ENCODE measurements around the gene PODXL2.

PODXL2 gene

DNA sequence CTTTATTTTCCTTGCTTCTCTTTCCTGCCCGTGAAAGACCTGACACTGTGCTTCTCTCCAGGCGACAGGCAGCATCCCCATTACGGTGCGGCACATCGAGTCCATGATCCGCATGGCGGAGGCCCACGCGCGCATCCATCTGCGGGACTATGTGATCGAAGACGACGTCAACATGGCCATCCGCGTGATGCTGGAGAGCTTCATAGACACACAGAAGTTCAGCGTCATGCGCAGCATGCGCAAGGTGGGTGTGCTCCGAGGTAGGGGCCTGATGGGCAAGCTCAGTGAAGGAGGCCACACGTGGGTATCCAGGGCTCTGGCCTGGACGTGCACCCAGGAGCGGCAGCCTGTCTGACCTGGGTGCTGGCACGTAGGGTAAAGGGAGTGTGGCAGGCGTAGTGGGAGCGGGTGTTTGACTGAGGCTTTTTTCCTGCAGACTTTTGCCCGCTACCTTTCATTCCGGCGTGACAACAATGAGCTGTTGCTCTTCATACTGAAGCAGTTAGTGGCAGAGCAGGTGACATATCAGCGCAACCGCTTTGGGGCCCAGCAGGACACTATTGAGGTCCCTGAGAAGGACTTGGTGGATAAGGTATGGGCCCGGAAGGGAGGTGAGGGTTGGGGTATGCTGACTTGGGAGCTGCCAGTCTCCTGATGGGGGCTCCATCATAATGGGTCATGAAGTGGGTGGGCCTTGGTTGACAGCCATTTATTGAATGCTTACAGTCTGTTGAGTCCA lies 8.2 kb upstream of the PODXL2 start:
- DNase-seq (ENCODE audit: low read depth) = no peak
- in situ Hi-C loops (cut with HindIII; ENCODE audit: low sequenced_read_pairs) = no loop called here
- no peak overlapping the region for H3K4me3 ChIP-seq (ENCODE audit: low read depth, low read length)
- no peak for TF ChIP-seq CTCF (IDR thresholded peaks at IDR 0.05; ENCODE audit: low read depth, low read length, missing control alignments)

DNA sequence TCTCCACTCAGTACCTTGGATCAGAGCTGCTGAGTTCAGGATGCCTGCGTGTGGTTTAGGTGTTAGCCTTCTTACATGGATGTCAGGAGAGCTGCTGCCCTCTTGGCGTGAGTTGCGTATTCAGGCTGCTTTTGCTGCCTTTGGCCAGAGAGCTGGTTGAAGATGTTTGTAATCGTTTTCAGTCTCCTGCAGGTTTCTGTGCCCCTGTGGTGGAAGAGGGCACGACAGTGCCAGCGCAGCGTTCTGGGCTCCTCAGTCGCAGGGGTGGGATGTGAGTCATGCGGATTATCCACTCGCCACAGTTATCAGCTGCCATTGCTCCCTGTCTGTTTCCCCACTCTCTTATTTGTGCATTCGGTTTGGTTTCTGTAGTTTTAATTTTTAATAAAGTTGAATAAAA lies 7.0 kb upstream of the PODXL2 start:
- in situ Hi-C loops (cut with HindIII; ENCODE audit: low sequenced_read_pairs) = no loop called here
- TF ChIP-seq CTCF (IDR thresholded peaks at IDR 0.05; ENCODE audit: low read depth, low read length, missing control alignments) = no peak
- no peak for DNase-seq (ENCODE audit: low read depth)
- no peak overlapping the region for H3K4me3 ChIP-seq (ENCODE audit: low read depth, low read length)

DNA sequence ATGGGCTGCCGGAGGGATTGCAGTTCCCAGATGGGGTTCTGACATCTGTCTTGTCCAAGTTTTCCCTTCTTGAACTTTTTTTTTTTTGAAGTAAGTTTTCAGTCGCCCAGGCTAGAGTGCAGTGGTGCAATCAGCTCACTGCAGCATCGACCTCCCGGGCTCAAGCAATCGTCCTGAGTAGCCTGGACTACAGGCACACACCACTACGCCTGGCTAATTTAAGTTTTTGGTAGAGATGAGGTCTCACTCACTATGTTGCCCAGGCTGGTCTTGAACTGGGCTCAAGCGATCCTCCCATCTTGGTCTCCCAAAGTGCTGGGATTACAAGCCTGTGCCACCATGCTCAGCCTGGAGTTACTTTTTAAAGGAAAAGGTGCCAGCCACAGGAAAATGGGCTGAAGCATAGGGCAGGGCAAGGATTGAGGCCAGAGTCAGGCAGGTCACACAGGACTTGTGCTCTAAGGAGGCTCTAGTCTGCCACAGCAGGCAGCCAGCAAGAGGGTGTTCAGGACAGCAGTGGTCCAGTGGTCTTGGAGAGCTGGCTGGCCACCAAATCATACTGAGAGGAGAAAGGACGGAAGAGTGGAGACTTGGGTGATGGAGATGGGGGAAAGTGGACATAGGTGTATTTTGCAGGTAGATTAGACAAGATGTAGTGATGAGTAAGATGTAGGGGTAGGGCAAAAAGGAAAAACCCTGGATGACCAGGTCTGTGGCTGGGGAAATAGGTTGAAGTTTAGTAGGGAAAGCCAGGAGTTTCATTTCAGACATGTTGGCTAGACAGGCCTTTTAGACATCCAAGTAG lies 6.0 kb upstream of the PODXL2 start:
- in situ Hi-C loops (cut with HindIII; ENCODE audit: low sequenced_read_pairs) = no loop called here
- H3K4me3 ChIP-seq (ENCODE audit: low read depth, low read length) = no peak overlapping the region
- TF ChIP-seq CTCF (IDR thresholded peaks at IDR 0.05; ENCODE audit: low read depth, low read length, missing control alignments) = no peak
- no peak for DNase-seq (ENCODE audit: low read depth)

DNA sequence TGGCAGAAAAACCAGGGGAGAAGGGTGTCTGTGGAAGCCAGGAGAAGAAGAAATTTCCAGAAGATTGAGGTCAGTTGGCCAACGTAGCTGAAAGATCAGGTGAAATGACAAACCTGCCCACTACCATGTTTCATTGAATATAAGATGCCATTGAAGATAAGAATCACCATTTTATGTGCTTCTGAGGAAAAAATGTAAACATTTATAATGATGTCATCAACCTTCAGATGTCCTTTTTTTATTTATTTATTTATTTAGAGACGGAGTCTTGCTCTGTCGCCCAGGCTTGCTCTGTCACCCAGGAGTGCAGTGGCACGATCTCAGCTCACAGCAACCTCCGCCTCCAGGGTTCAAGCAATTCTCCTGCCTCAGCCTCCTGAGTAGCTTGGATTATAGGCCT lies 4.9 kb upstream of the PODXL2 start:
- no peak overlapping the region for H3K4me3 ChIP-seq (ENCODE audit: low read depth, low read length)
- in situ Hi-C loops (cut with HindIII; ENCODE audit: low sequenced_read_pairs) = no loop called here
- no peak for DNase-seq (ENCODE audit: low read depth)
- TF ChIP-seq CTCF (IDR thresholded peaks at IDR 0.05; ENCODE audit: low read depth, low read length, missing control alignments) = no peak

DNA sequence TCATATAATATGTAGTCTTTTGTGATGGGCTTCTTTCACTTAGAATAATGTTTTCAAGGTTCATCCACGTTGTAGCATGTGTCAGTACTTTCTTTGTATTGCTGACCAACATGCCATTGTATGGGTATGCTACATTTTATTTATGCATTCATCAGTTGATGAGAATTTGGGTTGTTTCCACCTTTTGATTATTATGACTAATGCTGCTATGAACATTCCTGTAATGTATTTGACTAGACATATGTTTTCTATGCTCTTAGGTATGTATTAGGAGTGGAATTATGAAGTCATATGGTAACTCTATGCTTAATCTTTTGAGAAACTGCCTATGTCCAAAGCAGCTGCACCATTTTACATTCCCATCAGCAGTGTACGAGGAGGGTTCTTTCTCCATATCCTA lies 3.2 kb upstream of the PODXL2 start:
- no peak for TF ChIP-seq CTCF (IDR thresholded peaks at IDR 0.05; ENCODE audit: low read depth, low read length, missing control alignments)
- DNase-seq (ENCODE audit: low read depth) = no peak
- H3K4me3 ChIP-seq (ENCODE audit: low read depth, low read length) = no peak overlapping the region
- in situ Hi-C loops (cut with HindIII; ENCODE audit: low sequenced_read_pairs) = no loop called here

GRCh38 chr3:127628426-127628787 lies 578 bp upstream of the PODXL2 start:
- peak overlapping the region; percentile 4 for H3K4me3 ChIP-seq (ENCODE audit: low read depth, low read length)
- no peak for TF ChIP-seq CTCF (IDR thresholded peaks at IDR 0.05; ENCODE audit: low read depth, low read length, missing control alignments)
- in situ Hi-C loops (cut with HindIII; ENCODE audit: low sequenced_read_pairs) = no loop called here
- no peak for DNase-seq (ENCODE audit: low read depth)

Data from astrocyte of the cerebellum (primary cell).